PC-3 (cell line): Measurements from ENCODE around the gene MYO16.

Experiments used
- CTCF ChIP-seq: fragments of 300-600 bp; sonication (generic); conservative IDR thresholded peaks from 2 replicates; pipeline ENCODE4 v1.5.1; 2017; ENCODE audit warnings: antibody characterized with exemption, low read depth, mild to moderate bottlenecking, low read length
- EZH2 ChIP-seq: fragments of 300-600 bp; sonication (generic); IDR thresholded peaks from one replicate; pipeline ENCODE4 v1.6.1; 2017; ENCODE audit warnings: antibody characterized with exemption, mild to moderate bottlenecking, low read length; ENCODE audit not compliant: unreplicated experiment
- EZH2phosphoT487 ChIP-seq: fragments of 300-600 bp; sonication (generic); IDR thresholded peaks from 2 replicates; pipeline ENCODE4 v1.6.1; 2018; ENCODE audit warnings: mild to moderate bottlenecking, antibody characterized with exemption, low read length, borderline replicate concordance

DNA sequence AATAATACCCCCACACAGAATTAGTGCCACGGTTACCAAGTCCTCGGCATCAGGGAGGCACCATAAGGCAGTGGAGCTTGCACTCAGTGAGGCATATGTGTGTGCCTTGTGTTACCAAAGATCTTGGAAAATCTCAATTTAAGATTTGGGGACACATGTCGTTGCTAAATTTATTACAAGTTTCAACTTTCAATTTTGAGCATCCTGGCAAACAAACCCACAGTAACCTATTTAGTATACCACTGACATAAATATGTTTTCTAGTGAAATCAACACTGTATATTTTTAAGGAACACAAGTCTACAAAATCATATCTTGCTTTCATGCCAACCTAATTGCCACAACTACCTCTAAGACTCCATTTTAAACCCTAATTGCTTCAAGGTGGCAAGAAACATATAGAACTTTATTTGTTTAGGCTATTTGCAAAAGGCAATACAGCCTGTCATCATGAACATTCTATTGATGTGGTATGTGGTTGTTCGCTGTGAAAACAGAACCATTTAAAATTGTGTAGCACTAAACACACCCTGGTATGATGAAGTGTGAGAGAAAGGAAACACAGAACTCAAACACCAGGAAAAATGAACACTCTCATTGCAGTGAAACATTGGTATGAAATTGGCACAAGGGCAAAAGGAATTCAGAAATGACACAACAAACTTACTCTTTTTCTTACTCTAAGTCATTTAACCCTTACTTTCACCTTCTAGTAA lies 625.9 kb downstream of the MYO16 start:
- TF ChIP-seq CTCF (no peak), EZH2phosphoT487 (no peak), EZH2 (no peak)
